HG03342 (cell line): ENCODE results near the gene HOXC12.

ENCODE experiments used
- ATAC-seq: cut with Tn5 transposase; IDR thresholded peaks from one replicate; pipeline ENCODE4 v1.9.1; 2021; ENCODE audit warnings: mild to moderate bottlenecking, moderate library complexity; ENCODE audit not compliant: unreplicated experiment

HOXC12 gene

DNA sequence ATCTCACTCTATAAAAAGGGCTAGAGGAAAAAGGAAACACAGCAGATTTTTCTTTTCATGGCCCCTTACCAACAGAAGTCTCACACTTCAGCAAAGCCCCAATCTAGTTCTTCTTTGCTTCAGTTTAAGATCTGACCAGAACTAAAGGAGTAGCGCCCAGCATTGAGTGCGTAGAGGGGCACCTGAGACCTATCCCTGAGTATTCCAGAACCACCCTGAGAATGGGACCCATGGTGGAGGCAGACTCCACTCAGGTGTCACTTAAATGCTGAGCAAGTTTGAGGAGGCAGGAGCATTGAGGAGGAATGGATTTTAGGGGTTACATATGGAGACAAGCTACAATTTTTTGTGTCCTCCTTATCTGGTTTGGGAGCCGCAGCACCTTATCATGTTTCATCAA lies 16.4 kb downstream of the HOXC12 start:
- ATAC-seq: no peak

DNA sequence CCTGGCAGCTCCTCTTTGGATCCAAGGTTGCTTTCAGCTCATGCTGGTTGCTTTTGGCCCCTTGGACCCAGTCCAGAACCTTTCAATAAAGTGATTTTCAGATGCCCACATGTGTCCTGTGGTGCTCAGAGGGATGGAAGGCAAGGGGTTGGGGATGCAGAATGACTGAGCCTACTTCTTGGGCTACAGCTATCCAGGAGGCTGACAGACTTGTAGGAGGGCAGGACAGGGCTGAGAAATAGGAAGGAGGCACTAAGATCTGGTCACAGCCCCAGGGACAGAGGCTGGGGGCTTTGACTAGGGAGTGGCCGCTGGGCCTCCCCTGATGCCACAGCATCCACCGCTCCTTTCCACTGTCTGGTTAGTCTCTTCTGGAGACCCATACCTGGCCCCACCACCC lies 17.0 kb downstream of the HOXC12 start:
- ATAC-seq: no peak

DNA sequence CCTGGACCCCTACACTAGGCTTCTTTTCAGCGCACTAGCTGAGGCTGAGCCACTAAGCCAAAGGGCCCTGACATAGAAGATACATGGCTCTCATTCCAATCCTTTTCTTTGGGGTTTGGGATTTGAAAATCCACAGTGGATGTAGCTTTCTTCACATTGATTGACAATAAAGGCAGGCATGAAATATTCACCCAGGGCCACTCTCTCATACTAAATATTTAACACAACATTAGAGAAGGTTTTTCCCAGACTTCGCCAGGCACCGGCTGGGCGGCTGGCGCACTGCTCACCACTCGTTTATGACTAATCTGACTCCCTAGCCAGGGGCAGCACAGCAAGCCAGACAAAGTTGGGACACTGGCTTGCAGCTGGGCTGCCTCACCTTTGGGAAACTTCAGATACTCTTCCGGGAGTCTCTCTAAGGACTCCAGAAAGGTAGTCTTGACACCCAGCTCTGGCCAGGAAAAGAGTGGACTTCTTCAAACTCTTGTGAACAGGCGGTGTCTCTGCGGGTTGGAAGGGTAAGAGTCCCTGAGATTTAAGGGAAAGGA lies 17.5 kb downstream of the HOXC12 start:
- no peak for ATAC-seq

DNA sequence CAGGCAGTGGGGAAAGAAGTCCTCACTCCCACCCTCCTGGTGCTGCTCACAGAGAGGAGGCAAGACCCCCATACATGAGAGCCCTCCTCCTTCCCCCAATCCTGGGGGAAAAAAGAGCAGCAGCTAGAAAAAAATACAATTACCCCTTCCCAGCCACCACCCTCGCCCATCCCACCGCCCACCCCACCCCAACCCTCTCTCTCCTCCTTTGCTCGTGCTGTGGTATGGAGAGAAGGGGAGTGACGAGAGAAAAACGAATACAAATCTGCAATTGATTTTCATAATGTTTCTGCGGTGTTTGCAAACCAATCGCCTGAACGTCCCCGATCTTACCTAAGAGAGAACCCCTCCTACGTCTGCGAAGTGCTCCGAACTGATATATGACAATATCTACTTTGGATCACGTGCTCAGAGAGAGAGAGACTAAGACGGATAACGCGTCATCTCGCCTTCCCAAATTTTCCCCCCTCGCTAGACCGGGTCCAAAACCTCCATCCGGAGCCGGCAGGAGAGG lies 18.1 kb downstream of the HOXC12 start, which contains the start of gene HOXC11:
HOXC11 (plus strand) TSS at position 405 of the 514 bp plus-strand sequence. CDS start 116 bp downstream, outside the sequence.
- ATAC-seq: no peak

DNA sequence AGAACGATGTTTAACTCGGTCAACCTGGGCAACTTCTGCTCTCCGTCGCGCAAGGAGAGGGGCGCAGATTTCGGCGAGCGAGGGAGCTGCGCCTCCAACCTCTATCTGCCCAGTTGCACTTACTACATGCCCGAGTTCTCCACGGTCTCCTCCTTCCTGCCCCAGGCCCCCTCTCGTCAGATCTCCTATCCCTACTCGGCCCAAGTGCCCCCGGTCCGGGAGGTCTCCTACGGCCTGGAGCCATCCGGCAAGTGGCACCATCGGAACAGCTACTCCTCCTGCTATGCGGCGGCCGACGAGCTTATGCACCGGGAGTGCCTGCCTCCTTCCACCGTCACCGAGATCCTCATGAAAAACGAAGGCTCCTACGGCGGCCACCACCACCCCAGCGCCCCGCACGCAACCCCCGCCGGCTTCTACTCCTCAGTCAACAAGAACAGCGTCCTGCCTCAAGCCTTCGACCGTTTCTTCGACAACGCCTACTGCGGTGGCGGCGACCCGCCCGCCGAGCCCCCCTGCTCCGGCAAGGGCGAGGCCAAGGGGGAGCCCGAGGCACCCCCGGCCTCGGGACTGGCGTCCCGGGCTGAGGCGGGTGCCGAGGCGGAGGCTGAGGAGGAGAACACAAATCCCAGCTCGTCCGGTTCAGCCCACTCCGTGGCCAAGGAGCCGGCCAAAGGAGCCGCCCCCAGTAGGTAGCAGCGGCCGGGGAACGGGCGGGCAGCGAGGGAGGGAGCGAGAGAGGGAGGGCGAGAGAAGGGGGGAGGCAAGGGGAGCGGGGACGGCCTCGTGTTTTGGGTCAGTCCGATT lies 18.7 kb downstream of the HOXC12 start:
- no peak for ATAC-seq

DNA sequence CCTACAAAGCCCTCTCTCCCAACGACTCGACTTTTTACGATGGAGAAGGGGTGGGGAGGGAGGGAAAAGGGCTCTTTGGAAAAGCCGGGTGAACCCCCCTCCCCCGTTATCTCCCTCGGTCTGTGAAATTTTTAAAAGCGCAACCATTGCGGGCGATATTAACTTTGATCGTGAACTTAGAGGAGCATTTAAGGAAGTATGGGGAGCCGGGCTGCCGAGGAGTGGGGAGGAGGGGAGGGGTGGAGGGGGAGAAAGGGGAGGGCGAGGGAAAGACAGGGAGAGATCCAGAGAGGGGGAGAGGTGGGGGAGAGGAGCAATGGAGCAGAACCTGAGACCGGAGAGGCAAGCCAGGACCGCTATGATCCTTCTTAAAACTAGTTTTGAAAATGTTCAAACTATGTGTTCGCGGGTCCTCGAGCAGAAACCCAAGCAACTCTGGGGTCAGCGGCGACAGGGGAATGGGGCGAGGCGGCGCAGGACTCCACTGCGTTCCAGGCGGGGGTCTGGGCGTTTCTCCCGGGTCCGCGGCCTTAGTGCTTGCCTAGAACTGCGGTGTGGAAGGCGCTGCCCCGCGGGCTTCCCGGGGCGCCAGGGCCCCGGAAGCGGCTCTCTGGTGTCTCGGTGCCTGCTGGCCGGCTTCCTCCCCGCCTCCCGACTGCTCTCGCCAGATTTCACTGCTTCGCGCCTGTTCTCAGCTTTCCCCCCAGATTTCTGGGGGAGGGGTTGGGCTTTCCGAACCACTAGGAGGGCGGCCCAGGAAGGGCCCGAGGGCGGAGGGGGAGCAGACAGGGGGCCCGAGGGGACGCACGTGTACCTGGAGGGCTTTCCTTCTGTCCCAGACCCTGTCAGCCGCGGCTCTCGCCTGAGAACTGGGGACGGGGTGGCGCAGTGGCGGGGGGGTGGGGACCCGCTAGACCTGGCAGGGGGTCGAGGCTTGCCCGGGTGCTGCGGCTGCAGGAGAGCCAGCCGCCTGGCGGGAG lies 19.7 kb downstream of the HOXC12 start, which contains the start of gene HOTAIR:
HOTAIR (minus strand) TSS at position 871 of the 980 bp plus-strand sequence.
- no peak for ATAC-seq

DNA sequence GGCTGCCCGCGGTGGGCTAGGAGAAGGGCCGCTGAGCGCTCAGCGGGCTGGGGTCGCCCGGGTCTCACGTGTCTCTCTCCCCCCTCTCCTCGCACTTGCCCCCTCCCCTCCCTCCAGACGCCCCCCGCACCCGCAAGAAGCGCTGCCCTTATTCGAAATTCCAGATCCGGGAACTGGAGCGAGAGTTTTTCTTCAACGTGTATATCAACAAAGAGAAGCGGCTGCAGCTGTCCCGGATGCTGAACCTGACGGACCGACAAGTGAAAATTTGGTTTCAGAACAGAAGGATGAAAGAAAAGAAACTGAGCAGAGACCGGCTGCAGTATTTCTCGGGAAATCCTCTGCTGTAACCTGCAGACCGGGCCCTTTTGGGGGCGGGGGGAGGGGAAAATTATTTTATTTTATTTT lies 20.4 kb downstream of the HOXC12 start:
- ATAC-seq: no peak

DNA sequence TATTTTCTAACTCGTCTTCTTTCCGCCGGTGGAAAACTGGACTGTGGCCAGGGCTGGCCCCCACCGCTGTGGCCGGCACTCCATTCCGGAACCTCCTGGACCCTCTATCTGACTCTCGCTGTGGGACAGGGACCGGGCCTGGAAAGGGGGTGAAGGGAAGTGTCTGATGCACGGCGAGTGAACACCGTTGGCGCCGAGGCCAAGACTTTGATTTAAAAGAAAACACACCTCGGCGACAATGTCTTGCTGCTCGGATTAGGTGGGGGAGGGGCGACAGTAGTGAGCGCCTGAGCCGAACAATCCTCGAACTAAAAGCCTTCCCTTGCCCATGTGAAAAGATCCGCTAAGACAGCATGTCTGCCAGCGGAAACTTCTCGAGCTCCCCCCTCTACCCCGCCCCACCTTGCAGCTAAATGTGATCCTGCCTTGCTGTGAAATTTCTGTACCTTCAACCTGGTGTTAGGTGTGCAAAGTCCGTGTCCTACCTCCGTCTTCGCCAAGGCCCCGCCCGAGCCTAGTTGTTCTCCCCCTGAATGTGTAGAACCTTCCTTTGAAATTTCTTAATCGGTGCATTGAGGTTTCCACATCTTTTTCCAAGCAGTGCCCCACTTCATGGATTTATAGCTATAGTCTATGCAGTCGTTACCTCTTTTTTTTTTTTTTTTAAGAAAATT lies 20.9 kb downstream of the HOXC12 start:
- ATAC-seq: no peak

DNA sequence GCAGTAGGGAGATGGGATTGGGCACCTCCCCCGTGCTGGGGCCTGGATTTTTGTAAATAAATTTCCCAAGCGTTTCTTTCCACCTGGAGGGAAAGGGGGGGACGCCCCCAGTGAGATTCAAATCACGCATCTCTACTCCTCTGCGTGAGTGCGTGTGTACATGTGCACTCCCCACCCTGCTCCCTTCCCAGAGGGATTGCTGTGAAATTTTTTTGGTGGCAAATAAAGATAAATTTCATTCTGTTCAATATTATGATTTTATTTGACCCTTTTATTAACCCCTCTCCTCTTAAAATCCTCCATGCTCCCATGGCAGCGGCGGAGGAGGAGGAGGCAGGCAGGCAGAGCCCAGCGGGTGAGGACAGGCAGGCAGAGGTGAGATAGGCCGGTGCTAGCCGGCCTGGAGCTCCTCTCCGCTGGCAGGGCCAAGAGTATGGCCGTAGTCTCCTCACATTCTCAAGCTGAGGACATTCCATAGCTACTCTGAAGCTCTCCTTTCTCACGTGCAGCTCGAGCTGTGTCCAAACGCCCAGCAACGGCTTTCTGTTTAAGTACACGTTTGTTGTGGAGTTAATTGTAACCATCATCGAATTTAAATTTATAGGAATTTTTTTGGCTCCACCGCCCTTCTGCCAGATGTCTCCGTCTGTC lies 21.6 kb downstream of the HOXC12 start:
- ATAC-seq: no peak

DNA sequence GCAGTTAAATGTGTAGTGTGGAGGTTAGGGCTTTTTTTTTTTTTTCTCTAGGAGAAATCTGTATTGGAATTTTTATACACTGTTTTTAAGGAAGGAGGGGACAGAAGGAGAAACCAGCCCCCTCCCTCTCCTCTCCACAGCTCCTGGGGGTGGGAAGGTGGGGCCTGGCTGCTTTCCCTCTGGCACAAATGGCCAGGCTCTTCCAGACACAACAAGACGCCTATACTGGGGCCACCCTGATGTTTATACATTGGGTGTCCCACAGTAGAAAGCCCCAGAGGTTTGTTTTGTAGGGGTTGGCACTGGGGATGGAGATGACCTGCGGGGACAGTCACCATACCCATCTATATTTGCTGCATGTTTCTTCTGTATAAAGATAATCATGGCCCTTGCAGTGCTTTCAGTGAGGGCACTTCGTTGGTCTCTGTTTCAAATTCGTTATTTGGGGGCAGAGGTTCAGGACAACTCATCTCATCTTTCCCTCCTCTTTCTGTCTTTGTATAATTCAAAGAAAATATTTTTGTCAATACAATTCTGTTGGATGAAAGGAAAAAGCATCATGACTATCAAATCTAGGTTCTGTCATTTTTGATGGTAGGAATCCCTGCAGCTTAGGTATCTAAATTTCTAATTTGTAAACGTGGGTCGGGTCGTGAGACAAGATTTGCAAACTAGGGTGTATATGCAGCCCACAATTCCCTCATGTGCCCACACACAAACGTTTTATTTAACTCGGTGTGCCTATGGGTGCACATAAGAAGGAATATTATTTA lies 22.3 kb downstream of the HOXC12 start:
- no peak for ATAC-seq

DNA sequence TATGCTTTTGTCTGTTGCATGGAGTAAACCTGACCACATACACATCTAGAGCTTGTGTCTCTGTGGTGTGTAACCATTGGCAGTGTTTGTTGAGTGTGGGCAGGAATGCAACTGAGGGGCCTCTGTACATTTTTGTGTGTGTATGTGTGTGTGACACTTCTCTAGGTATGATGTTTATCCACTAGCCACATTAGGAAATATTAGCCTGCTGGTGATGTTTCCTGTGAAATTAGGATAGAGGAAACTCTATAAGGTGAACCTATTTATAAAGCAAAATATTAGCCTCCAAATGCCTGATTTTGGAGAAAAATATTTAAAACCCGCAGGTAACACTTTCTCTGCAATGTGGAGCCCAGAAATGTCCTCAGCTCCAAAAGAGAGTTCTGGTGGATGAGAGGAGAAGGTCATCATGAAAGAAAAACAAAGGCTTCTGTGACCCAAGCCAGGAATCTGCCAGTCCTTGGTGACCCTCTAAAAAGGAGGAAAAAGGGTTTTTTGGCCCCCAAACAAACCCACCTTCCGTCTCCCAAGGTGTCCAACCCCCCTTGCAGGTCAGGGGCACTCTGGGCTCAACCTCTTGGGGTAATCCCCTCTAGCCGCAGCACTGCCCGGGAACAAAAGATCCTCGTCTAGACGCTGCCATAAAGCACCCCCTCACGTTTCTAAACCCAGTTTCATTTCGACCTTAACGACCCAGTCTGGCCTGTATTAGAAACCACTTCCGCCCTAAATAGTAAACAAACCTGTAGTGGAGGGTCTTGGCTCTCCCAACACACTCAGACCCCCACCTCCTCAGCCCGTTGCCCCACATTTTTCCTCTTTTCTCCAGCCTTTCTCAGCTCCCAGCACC lies 23.1 kb downstream of the HOXC12 start:
- ATAC-seq: no peak

DNA sequence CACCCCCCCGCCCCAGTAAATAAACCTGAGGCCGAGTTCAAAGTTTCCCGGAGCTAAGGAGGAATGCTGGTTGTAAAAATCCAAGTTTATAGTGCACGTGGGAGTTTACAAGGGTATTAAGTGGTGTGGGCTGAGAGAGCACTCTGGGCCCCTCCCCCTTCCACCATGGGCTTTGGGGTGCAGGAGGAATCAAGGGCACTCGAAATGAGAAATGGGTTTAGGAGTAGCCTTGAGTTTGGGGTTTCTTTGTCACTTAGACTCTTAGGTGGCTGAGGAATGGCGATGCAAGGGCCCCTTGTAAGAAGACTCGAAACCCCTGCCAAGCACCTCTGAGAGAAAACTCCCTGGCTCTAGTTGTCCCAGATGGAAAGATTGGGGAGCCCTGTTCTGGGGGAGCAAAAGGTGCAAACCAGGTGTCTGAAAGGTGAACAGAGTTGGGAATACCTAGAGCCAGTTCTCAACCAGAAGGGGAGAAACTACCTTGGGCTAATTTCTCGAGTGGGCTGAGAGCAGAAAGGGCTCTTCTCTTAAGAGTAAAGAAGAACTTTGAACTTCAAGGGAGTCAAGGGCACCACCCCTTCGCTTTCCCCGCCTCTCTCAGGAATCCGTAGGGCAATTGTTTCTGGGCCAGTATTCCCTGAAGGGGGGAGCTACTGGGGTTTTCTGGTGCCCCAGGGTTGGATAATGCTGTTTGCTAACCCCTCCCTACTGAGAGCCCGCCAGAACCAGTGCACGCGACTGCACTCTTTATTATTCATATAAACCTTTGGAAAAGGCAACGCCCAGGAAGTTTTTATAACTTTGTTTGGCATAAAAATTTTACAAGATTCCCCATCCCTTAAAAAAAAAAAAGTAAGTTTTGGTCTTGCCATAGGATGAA lies 24.0 kb downstream of the HOXC12 start:
- no peak for ATAC-seq

DNA sequence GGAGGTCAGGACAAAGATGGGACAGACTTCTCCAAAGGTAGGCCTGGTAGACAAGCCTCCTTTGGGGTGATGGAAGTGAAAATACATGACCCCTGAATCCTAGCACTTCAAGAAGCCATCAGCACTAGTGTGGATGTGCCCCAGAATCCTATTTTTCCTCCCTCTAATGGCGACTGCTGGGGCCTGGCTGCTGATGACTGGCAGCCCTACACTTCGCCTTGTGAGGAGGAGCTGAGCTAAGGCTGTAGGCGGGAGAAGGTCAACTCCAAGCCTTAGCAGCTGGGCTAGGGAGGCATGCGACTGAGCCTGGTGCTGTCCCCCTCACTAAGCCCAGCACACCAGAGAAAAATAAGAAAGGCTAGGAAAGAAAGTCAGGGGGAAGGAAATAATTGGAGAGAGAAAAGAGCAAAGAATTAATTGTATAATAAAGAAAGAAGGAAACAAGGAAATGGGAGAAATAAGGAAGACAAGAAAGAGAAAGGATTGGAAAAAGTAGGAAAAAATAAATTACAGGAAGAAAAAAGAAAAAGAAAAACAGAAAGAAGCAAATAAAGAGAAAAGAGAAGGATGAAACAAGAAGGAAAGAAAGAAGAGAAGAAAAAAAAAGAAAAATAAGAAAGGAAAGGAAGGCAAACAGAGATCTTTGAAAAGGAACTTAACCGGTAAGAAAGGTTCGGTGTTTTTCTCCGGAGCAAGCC lies 25.6 kb downstream of the HOXC12 start:
- no peak for ATAC-seq

DNA sequence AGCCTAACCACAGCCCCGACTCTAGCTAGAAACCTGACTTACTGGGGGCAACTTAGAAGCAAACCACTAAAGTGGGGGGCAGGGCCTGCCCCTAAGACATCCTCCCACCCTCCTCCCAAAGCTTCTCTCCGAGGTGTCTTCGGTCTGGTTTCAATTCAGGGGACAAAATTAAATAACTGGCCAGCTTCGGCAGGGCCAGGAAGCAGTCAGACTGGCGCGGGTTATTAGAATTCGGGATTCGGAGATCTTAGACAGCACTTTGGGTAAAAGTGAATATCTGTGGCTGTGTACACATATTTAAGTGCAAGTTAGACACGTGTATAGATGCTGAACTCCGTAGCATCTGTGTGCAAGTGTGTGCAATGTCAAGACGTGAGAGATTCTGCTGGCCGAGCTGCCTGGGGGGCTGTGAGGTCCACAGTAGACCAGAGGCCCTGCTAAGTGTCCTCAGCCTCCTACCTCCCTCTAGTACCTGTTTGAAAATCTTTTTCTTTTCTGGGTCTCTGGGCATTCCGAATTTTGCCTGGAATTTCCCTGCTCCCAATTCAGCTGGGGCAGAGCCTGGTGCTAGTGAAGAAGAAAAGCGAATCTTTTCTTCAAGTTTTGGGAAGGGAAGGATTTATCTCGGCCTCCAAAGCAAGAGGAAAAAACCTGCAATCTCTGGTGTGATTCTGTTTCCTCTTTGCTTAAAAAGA lies 26.2 kb downstream of the HOXC12 start:
- no peak for ATAC-seq

DNA sequence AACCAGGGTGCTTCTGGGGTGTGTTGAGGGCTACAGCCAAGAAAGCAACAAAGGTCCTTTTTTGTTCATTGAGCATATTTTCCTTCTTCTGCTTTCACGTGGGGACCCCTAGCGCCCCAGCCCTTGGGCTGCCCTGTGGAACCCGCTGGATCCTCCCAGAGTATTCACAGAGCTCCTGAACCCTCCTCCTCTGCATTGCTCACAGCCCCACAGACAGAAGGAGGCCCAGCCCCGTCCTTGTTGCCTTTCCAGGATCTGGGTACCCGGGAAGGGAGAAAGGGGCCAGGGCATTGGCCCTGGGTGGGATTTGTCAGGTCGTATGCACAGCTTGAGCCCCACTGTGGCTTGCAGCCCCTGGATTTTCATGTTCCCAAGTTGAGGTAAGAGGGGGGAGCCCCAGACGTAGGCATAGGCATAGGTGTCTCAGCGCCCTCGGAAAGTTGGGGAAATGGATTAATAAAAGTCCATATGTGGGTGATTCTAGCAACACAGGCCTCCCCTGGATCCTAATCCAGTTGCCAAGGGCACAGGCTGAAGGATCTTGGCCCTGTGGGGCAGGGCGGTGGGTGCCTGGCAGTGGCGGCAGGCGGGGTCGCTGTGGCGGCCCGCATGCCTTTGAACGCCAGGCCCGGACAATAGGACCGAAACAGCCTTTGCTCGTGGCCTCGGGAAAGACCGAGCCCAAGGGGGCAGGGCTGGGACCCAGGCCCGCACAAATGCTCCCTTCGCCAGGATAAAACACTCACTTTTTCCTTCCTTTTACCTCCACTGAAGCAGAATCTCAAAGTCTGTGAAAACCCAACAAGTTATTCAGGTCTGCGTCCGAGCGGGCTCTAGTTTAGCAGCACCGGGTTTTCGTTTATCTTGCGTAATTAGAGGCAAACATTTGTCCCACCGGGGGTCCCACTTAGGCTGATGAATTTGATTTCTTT lies 27.2 kb downstream of the HOXC12 start:
- ATAC-seq: no peak
